HepG2 (cell line): ENCODE measurements around the gene SFR1. TPM values are rescaled to one million over a fixed set of nuclear protein-coding genes. Genes with fewer than 3 reads are reported as not detected.

Source experiments
- ATAC-seq: fragments of 200-7000 bp; cut with Tn5 transposase; 3 replicates; pipeline ENCODE4 v1.9.1; 2020; ENCODE audit warnings: mild to moderate bottlenecking, moderate library complexity
- BruUV-seq: library from RNA; stranded (reverse); fragments of 400-500 nt; replicated peaks from 2 replicates; lab custom pipeline; 2021; lab: Mats Ljungman, UMichigan
- CTCF ChIA-PET: fragments of 300-600 bp; formaldehyde crosslinking; extraction: SDS; loops from one replicate; lab custom pipeline; 2021; ENCODE audit warnings: low total read pairs, inconsistent platforms, low intra/inter-chr PET ratio; lab: Yijun Ruan, JAX
- POLR2A ChIA-PET: fragments of 350-600 bp; sonication (Branson Sonifier 250); formaldehyde crosslinking; loops from one replicate; lab custom pipeline; 2020; ENCODE audit warnings: antibody characterized with exemption, inconsistent platforms; lab: Yijun Ruan, JAX
- DNase-seq: peaks from one replicate; pipeline ENCODE4 v3.0.0-alpha.2; 2015; ENCODE audit warnings: low spot score
- FAIRE-seq: peaks from 3 replicates; lab custom pipeline; 2011; peaks lifted over from hg19 to GRCh38; lab: Jason Lieb, UNC
- H2AFZ ChIP-seq: one replicate; pipeline ENCODE4 v1.6.1; 2011; ENCODE audit warnings: low read length, inconsistent platforms
- H3K27ac ChIP-seq: fragments of 300-600 bp; 3 replicates; pipeline ENCODE4 v1.8.0; 2011; ENCODE audit warnings: mixed run types, mild to moderate bottlenecking, mixed read lengths, low read length, inconsistent platforms; ENCODE audit not compliant: insufficient read depth; ENCODE audit errors: extremely low read length
- H3K27me3 ChIP-seq, 2 experiments: fragments of 200-600 bp in 1 of 2; 2 replicates in 1 of 2; 3 replicates in 1 of 2; pipeline versions ENCODE4 v1.6.0 to v1.8.0; 2011; ENCODE audit warnings: low read length in 2 of 2, mild to moderate bottlenecking in 2 of 2, moderate library complexity in 2 of 2, inconsistent platforms in 1 of 2; ENCODE audit not compliant: insufficient read depth in 2 of 2, control insufficient read depth in 1 of 2
- H3K36me3 ChIP-seq, 2 experiments: fragments of 200-600 bp in 1 of 2; replicated peaks in 1 of 2; 2 replicates in 1 of 2; 3 replicates in 1 of 2; pipeline versions ENCODE4 v1.5.1 to v1.8.0; 2011; ENCODE audit warnings: low read length in 2 of 2, inconsistent platforms in 1 of 2; ENCODE audit not compliant: insufficient read depth in 2 of 2, control insufficient read depth in 1 of 2
- H3K4me1 ChIP-seq: 2 replicates; pipeline ENCODE4 v1.5.1; 2012; ENCODE audit warnings: low read length, inconsistent platforms; ENCODE audit not compliant: insufficient read depth
- H3K4me2 ChIP-seq: 2 replicates; pipeline ENCODE4 v1.6.0; 2011; ENCODE audit warnings: low read depth, low read length, inconsistent platforms
- H3K4me3 ChIP-seq, 3 experiments: fragments of 200-600 bp in 1 of 3; sonication (generic), shearing (Covaris generic) in 1 of 3; replicated peaks in 1 of 3; 2 replicates each; pipeline ENCODE4 v1.5.1; 2011 to 2016; ENCODE audit warnings: low read length in 3 of 3, inconsistent platforms in 2 of 3, low read depth in 2 of 3, mild to moderate bottlenecking in 2 of 3, control low read depth in 1 of 3, mixed read lengths in 1 of 3; ENCODE audit not compliant: insufficient read depth in 1 of 3
- H3K79me2 ChIP-seq: one replicate; pipeline ENCODE4 v1.6.1; 2011; ENCODE audit warnings: low read length, inconsistent platforms; ENCODE audit not compliant: insufficient read depth
- H3K9ac ChIP-seq: 2 replicates; pipeline ENCODE4 v1.6.0; 2011; ENCODE audit warnings: mild to moderate bottlenecking, low read depth, low read length, inconsistent platforms; ENCODE audit not compliant: insufficient read depth
- H3K9me3 ChIP-seq: 2 replicates; pipeline ENCODE4 v1.5.1; 2012; ENCODE audit warnings: mild to moderate bottlenecking, low read length
- H4K20me1 ChIP-seq: 2 replicates; pipeline ENCODE4 v1.6.0; 2011; ENCODE audit warnings: inconsistent platforms, mild to moderate bottlenecking, low read length, moderate library complexity; ENCODE audit not compliant: insufficient read depth
- MIXL1 ChIP-seq: IDR thresholded peaks from 2 replicates; pipeline ENCODE4 v1.6.1; 2016
- PHB2 ChIP-seq: fragments of 450-650 bp; IDR thresholded peaks from 2 replicates; pipeline ENCODE4 v1.6.1; 2018; ENCODE audit not compliant: partially characterized antibody
- PRDM4 ChIP-seq: sonication (generic); formaldehyde crosslinking; IDR thresholded peaks from 2 replicates; pipeline ENCODE4 v1.9.0; 2021; ENCODE audit warnings: missing genetic modification reagents, borderline replicate concordance
- RARG ChIP-seq: sonication (generic); formaldehyde crosslinking; IDR thresholded peaks from 2 replicates; pipeline ENCODE4 v1.4.0; 2020; ENCODE audit warnings: low read depth, mild to moderate bottlenecking, missing genetic modification reagents
- SOX13 ChIP-seq, 3 experiments: fragments of 450-650 bp in 1 of 3; sonication (generic) in 1 of 3; formaldehyde crosslinking in 1 of 3; IDR thresholded peaks in 2 of 3; conservative IDR thresholded peaks in 1 of 3; 2 replicates each; pipeline versions ENCODE4 v1.5.0 to v1.6.1; 2016 to 2020; ENCODE audit warnings: antibody characterized with exemption in 1 of 3, mild to moderate bottlenecking in 1 of 3, missing compliant biosample characterization in 1 of 3, missing genetic modification reagents in 1 of 3, moderate library complexity in 1 of 3
- TFAP4 ChIP-seq: sonication (generic); IDR thresholded peaks from 2 replicates; pipeline ENCODE4 v1.6.1; 2016; ENCODE audit warnings: low read depth, borderline replicate concordance
- TSC22D2 ChIP-seq: sonication (generic); formaldehyde crosslinking; IDR thresholded peaks from 2 replicates; pipeline ENCODE4 v1.5.1; 2020; ENCODE audit warnings: missing genetic modification reagents, mild to moderate bottlenecking, borderline replicate concordance
- ZBTB40 ChIP-seq, 2 experiments: fragments of 450-650 bp in 1 of 2; sonication (generic) in 1 of 2; formaldehyde crosslinking in 1 of 2; IDR thresholded peaks; 2 replicates each; pipeline versions ENCODE4 v1.6.1 to v1.8.0; 2016 to 2022; ENCODE audit warnings: antibody characterized with exemption in 1 of 2, mild to moderate bottlenecking in 1 of 2, missing genetic modification reagents in 1 of 2
- ZNF800 ChIP-seq: sonication (generic); formaldehyde crosslinking; IDR thresholded peaks from 2 replicates; pipeline ENCODE4 v1.4.0; 2020; ENCODE audit warnings: missing genetic modification reagents
- in situ Hi-C: cut with HindIII; loops from 2 replicates; pipeline ENCODE4 v1.10.0; 2017; ENCODE audit warnings: low pct_unique_long_range_greater_than_20kb; ENCODE audit not compliant: extremely low pct_ligation_motif_present
- intact Hi-C: fragments of 100-400 bp; cut with micrococcal nuclease; formaldehyde crosslinking; loops from one replicate; pipeline ENCODE4 v1.10.0; 2022; ENCODE audit not compliant: unreplicated experiment
- polyA plus RNA-seq, 8 experiments: library from polyadenylated mRNA; depleted of rRNA in 3 of 8; stranded (reverse) in 7 of 8; unstranded in 1 of 8; fragments of >200 nt; fragmentation: Illumina TruSeq in 4 of 8; extraction: Trizol in 4 of 8; gene quantifications; 2 replicates each; pipeline versions ENCODE4 v1.2.1 to v1.2.3, GENCODE V29; 2011 to 2016; ENCODE audit warnings: low read depth in 4 of 8, missing spikeins in 1 of 8, mixed read lengths in 1 of 8; ENCODE audit not compliant: insufficient read depth in 1 of 8
- total RNA-seq, 5 experiments: library from RNA; depleted of rRNA; stranded (reverse); fragments of >200 nt; fragmentation: Illumina TruSeq; extraction: Trizol; gene quantifications; 2 replicates each; pipeline ENCODE4 v1.2.3, GENCODE V29; 2016; ENCODE audit warnings: low read depth in 1 of 5

Gene SFR1
- total and polyA plus RNA-seq, 2 of the 13 experiments (the other 11 are each of a cell fraction or from before 2014, with no cell fraction given): 2.2 to 6.1 TPM

GRCh38 chr10:104092749-104093148, 29.2 kb upstream of the SFR1 start:
- no peaks in the 10 kb centered on the region for H4K20me1 ChIP-seq
- DNase-seq: no peak
- no peaks in the 10 kb centered on the region for H3K36me3 ChIP-seq
- no peak for ATAC-seq
- H3K9ac ChIP-seq: no peak overlapping the region
- ChIA-PET CTCF (no interaction called here), POLR2A (no interaction called here)
- H3K4me2 ChIP-seq: no peak overlapping the region
- FAIRE-seq: no peak
- H3K4me1 ChIP-seq: no peaks in the 10 kb centered on the region
- no peak overlapping the region for H2AFZ ChIP-seq
- H3K79me2 ChIP-seq: no peaks in the 10 kb centered on the region
- H3K27me3 ChIP-seq: peaks cover 0 to 8% of the 10 kb centered on the region in 2 experiments; a peak in 2 of 5 replicates
- no peak overlapping the region for H3K4me3 ChIP-seq
- intact Hi-C loops (no loop called here), in situ Hi-C loops (no loop called here)
- no peak overlapping the region for H3K27ac ChIP-seq
- H3K9me3 ChIP-seq: peaks cover 9% of the 10 kb centered on the region
- BruUV-seq: no TSS peak
- TF ChIP-seq RARG: no peak
- no peak for TF ChIP-seq TSC22D2 (CRISPR knock-in tag)
- no peak for TF ChIP-seq PHB2
- TF ChIP-seq ZNF800 (CRISPR knock-in tag): no peak
- TF ChIP-seq MIXL1 (CRISPR knock-in tag): no peak
- no peak for TF ChIP-seq SOX13 (IDR thresholded peaks at IDR 0.05)
- TF ChIP-seq SOX13 (CRISPR knock-in tag; conservative IDR thresholded peaks at IDR 0.05 in 1 of 2, IDR thresholded peaks at IDR 0.05 in 1 of 2): no peak
- no peak for TF ChIP-seq TFAP4
- no peak for TF ChIP-seq PRDM4 (CRISPR knock-in tag)
- no peak for TF ChIP-seq ZBTB40 (IDR thresholded peaks at IDR 0.05)
- no peak for TF ChIP-seq ZBTB40 (CRISPR knock-in tag; IDR thresholded peaks at IDR 0.05)
